Muscle of arm (tissue), 12 donors: ENCODE results near the gene CSAD. TPM values are rescaled to one million over a fixed set of nuclear protein-coding genes. Genes with fewer than 3 reads are reported as not detected.
"Not testable (repeated sequence)": the region's sequence is repeated elsewhere in the genome, so short reads cannot be mapped to it uniquely, and the experiment has no call there.

Source experiments
- DNase-seq: peaks from one replicate; pipeline ENCODE4 v3.0.0-alpha.2; 2013
- polyA plus RNA-seq, 12 donors: library from polyadenylated mRNA; unstranded; fragments of 120-200 nt; gene quantifications; one replicate each; pipeline ENCODE4 v1.2.1, GENCODE V29; 2013; ENCODE audit not compliant: insufficient read length in 12 of 12

The CSAD gene
- polyA plus RNA-seq, 12 donors: 12.8 to 88.6 (median 39.1) TPM; not detected in 1

DNA sequence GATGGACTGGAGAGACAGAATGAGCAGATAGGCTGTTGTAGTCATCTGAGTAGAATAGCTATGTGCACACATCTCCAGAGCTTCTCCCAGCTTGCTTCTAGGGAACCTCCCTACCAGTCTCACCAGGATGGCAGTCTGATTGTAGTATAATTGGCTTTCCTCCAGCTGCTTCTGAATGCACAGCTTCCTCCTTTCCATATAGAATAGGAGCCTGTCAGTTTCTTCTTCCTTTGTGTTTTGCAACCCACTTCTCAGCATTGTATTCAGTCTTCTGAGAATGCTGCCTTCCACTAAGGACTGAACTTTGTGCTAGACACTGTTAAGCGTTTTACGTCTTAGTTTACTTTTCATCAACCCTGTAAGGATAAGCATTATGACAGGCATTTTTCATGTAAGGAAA, 2.2 kb upstream of the CSAD start:
- DNase-seq: no peak

DNA sequence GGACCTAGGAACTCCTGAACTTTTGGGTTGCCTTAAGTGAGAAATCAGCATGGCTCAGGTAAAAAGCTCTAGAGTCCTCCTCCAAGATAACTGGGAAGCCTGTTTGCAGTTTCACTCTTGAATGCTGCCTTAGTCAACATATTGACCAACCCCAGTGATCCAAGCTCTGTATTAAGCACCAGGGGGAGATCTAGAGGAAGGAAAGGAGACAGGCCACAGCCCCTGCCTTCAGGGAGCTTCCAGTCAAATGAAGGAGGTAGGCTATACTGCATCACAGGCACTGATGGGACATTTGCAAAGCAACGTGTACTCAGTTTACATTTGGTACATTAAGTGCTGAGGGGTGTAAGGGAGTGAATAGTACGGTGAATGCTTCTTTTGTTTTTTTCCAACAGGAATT, 1.2 kb upstream of the CSAD start:
- DNase-seq: no peak

DNA sequence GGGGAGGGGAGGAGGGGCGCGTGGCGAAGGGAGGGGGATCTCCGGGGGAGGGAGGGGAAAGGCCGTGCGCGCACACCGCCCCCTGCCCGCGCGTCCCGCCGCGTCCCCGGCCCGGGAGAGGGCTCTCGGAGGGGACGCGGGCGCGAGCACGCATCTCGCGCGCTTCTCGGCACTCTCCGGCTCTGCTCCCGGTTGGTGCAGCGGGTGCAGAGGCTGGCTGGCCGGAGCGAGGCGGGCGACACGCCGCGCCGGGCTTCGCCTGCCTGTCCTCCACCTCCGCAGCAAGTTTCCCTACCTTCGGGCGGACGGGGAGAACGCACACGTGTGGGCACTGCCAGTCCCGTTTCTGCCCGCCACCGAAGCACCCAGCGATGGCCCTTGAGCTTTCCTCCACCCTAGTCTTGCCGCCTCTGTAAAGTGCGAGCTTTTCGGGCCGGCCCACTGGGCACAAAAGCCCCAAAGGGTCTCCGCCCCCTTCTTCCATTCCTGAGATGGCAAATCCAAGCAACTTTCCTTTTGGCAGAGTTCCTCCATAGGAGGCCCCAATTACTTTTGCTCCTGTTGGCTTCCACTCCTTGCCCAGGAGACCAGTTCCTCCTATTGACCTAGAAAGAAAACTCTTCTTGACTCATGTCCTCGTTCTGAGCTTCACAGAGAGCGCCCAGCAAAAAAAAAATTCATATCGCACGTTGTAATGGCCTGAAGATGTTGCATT, 363 bp upstream of the CSAD start:
- peak; percentile 82 for DNase-seq

DNA sequence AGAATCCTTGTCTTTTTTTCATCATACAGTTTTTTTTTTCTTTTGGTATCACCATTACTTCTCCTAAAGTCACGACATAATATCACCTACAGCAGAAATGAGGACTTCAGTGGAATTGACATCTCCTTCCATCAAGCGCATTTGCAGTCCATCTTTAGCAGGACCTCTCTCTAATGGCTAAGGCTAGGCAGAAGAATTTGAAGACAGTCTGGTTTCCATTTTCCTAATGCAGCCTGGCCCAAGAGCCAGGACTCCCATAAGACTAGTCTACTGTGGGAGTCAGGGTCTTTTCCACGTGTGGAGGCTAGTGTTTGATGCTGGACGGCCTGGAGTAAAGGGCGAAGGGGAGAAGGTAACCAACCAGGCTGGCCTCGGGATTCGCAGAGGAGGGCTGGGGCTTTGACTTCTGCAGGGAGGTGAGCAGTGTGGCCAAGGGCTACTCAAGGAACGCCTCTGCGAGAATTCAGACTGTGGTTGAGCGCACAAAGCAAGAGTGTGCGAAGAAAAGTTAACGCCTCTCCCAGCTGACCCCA, 972 bp downstream of the CSAD start:
- no peak for DNase-seq

DNA sequence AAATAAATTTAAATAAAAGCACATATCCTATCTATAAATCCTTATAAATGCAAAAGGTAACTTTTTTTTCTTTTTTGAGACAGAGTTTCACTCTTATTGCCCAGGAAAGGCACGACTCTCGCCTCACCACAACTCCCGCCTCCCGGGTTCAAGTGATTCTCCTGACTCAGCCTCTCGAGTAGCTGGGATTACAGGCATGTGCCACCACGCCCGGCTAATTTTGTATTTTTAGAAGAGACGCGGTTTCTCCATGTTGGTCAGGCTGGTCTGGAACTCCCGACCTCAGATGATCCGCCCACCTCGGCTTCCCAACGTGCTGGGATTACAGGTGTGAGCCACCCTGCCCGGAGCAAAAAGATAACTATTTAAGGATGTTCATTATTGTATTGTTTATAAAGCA, 1.9 kb downstream of the CSAD start:
- DNase-seq: not testable (repeated sequence)

DNA sequence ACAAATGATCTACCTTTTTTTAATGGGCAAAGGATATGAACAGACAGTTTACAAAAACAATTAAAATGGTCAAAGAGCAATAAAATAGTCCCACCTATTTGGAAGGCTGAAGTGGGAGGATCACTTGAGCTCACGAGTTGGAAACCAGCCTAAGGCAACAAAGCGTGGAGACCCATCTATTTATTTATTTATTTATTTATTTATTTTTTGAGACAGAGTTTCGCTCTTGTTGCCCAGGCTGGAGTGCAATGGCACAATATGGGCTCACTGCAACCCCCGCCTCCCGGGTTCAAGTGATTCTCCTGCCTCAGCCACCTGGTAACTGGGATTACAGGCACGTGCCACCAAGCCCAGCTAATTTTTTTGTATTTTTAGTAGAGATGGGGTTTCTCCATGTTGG, 3.3 kb downstream of the CSAD start:
- not testable (repeated sequence) for DNase-seq

DNA sequence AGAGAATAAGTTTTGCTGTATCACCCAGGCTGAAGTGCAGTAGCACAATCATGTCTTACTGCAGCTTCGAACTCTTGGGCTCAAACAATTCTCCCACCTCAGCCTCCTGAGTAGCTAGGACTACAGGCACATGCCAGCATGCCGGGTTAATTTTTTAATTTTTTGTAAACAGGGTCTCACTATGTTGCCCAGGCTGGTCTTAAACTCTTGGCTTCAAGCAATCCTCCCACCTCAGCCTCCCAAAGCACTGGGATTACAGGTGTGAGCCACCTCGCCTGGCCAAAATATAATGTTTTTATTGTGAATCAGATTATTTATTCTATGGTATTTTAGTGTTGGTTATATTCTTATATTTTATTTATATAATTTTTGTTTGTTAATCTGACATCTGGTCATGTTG, 4.0 kb downstream of the CSAD start:
- DNase-seq: no peak

DNA sequence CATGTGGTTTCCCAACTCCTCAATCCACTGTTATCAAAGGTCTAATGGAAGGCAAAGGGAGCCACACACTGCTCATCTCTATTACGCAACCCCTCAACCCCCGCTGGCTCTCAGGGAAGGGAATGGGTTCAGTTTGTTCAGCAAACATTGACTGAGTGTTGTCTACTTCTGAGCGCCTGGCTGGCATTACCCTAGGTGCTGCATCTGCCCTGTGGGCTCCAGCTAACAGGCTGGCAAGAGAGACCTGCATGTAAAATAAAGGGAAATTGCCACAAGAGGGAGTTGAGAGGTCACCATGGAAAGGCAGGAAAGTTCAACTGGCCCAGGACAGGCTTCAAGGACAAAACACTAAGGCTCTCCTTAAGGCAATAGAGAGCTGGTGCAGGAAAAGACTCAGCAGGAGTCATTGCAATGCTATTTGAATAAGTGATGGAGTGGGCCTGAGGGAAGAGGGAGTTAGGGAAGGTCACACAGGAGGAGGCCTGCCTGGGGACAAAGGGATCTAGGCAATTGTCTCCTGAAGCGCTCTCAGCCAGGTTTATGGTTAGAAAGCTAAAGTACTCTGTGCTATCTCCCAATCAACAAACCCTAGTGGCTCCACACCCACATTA, 5.7 kb downstream of the CSAD start:
- DNase-seq: no peak

DNA sequence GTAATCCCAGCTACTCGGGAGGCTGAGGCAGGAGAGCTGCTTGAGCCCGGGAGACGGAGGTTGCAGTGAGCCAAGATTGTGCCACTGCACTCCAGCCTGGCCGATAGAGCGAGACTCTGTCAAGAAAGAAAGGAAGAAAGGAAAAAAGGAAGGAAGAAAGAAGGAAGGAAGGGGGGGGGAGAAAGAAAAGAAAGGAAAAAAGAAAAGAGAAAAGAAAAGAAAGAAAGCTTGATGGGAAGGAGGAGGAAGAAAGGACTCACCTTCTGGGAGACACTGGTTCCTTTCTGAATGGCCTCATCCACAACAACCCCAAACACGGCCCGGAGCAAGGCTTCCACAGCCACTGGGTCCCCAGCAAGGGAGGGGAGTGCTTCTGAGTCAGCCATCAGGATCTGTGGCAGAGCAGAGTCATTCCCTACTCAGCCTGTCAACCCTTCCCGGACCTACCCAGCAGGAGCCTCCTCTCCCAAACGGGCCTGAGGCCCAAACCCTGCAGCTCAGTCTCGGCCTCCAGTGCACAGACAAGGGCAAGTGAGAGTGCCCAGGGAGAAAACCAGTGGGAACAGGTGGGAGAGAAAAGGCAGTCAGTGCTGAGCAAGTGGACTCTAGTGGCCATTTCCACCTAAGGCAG, 7.5 kb downstream of the CSAD start:
- DNase-seq: no peak

DNA sequence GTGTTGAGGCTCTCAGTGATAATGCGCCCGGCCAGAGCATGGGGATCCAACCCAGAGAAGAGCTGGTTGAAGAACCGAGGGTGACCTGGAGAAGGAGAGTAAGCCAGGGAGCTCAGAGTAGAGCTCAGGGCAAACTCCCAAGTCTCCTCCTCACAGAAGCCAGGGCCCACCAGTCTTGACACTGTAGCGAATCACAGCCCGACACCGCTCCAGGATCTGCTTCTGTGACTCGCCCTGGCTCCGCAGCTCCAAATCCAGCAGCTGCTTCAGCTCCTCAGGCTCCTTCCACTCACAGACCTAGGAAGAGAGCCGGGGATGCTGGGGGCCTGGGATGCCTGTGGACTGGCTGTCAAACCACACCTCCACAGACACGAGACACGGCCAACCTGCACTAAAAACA, 8.4 kb downstream of the CSAD start:
- DNase-seq: no peak

DNA sequence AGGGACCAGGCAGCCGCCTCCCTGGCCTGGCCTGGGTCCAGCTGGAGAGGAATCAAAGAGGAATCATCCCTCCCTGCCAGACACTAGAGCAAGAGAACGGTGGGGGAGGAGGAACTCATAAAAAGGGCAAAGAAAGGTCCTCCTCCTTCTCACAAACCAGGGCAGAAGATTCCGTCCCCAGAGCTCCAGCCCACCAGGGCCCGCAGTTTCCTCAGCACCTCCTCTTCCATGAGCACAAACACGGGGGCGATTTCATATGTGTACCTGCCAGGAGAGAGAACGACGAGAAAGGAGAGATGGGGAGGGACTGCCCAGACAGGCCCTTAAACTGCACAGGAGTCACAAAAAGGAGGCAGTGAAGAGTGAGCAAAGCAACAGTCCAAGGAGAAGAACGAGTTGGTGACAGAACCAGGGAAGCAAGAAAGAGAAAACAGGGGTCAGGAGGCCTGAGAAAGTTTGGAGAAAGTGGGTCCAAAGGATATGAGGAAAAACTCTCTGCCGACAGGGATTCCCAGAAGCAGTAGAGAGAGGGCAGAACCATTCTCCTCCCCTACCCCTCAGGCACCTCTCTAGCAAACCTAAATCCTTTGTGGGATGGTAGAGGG, 8.9 kb downstream of the CSAD start:
- DNase-seq: no peak

DNA sequence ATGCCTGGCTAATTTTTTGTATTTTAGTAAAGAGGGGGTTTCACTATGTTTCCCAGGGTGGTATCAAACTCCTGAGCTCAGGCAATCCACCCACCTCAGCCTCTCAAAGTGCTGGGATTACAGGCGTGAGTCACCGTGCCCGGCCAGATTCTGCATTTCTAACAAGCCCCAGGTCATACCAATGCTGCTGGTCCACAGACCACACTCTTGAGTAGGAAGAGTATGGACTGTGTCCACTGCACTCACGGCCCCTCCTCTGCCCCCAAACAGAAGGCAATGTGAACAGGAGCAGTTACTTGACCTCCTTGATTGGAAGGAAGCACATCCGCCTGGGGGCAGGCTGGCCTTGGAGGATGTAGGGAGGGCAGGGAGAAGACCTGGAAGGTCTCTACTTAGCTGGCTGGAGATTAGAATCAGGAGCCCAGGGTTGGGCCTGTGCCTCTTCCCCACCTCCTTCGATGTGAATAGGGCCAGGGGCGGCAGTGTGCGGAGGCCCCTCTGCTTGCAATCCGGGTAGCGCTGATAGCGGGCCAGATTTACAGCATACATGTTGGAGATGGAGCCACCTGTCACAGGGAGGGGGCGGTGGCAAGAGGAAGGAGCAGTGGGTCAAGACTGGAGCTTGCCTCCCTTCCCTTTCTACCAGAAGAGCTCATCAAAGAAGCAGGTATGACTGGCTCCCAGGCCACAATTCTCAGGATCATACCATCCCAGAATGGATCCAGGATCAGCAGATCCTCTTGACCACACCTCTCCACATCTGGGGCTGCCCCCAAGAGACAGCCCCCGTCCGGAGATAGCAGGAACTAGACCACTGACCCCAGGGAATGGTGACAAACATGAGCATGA, 9.6 kb downstream of the CSAD start:
- no peak for DNase-seq

DNA sequence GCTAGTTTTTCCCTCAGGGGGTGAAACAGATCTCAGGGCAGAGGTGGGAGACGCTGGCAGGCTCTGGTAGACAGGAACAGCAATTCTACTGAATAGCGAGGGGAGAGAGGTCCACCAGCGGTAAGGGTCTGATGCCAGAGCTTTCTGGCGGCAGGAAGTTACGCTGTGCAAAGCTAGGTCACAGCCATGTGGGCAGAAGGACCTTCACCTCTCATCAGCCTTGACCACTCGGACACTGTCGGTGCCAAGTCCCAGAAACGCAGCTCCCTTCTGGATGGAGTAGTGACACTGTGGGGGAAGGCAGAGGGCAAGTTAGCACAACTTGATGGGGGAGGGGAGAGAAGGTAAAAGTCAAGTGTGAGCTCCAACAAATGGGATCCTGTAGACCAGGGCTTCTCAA, 10.5 kb downstream of the CSAD start:
- no peak for DNase-seq

DNA sequence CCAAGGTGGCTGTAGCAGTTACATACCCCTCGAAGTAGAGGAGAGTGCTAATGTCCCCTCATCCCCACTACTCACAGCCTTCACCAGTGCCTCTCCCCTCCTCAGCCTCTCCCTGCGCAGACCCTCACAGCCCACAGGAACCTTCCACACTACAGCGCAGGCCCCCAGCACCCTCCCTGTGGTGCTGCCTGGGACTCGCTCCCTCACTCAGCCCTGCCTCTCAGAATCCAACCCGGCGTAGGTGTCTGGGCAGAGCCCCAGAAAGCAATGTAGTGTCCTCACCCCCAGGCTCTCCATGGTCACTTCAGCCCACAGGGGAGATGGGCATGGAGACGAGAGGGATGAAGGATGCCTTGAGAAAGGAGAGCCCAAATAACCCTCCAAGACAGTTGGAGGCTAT, 11.1 kb downstream of the CSAD start:
- DNase-seq: no peak

DNA sequence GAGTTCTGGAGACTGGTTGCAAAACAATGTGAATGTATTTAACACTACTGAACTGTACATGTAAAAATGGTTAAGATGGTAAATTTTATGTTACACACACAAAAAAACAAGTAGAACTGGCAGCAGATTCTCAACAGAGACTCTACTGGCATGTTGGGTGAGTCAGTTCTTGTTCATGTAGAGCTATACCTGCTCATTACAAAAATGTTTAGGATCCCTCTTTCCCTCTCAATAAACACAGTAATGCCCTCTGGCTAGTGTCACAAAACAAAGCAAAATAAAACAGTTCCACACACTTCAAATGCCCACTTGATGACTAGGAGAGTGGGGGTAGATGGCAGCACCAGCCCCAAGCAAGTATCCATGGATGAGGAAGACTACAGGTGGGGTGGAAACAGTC, 13.9 kb downstream of the CSAD start:
- no peak for DNase-seq

DNA sequence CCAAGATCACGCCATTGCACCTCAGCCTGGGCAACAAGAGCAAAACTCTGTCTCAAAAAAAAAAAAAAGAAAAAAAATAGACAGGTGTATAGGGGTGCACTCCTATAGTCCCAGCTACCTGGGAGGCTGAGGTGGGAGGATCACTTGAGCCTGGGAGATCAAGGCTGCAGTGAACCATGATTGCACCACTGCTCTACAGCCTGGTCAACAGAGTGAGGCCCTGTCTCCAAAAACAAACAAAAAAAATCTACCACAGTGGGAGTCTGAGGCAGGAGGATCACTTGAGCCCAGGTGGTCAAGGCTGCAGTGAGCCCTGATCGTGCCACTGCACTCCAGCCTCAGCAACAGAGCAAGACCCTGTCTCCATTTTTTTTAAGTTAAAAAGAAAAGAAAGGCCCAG, 17.7 kb downstream of the CSAD start:
- not testable (repeated sequence) for DNase-seq

DNA sequence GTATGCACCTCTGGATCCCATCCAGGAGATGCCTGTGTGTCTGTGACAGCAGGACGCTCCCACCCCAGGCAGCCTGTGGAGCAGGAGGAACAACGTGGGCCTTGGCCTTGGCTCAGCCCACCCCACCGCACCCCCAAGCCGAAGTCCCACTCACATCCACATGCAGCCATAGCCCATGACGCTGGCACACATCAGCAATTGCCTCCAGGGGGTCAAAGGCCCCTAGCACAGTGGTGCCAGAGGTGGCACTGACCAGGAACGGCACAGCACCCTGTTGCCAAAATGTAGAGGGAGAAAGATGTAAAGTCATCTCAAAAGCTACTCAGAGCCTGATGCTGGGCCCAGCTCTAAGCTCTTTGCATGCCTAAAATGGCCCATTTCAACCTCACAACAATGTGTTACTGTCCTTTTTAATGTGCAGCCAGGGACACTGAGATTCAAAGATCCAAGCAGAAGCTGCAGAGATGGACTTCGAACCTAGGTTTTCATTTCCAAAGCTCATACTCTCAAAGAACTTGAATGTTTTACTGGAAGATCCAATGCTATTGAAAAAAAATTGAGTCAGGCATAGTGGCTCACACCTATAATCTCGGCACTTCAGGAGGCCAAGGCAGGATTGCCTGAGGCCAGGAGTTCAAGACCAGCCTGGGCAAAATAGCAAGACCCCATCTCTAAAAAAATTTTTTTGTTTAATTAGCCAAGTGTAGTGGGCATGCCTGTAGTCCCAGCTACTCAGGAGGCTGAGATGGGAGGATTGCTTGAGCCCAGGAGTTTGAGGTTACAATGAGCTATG, 19.4 kb downstream of the CSAD start:
- DNase-seq: no peak

DNA sequence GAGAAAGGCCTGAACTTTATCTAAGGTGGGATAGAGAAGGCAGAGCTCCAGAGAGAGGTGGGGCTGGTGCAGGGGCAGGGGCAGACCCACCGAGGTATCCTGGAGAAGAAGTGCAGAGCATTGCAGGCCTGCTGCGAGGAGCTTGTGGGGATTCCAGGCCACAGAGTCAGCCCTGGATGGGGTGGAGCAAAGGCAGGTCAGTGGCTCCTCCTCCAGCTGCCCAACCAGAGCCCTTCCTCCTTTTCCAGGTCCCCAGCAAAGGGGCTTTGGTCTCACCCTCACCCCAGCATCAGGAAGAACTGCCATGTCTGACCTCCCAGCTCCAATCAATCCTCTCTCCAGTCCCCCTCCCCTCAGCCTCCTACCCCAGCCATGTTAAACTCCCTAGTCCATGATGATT, 20.1 kb downstream of the CSAD start:
- DNase-seq: no peak

DNA sequence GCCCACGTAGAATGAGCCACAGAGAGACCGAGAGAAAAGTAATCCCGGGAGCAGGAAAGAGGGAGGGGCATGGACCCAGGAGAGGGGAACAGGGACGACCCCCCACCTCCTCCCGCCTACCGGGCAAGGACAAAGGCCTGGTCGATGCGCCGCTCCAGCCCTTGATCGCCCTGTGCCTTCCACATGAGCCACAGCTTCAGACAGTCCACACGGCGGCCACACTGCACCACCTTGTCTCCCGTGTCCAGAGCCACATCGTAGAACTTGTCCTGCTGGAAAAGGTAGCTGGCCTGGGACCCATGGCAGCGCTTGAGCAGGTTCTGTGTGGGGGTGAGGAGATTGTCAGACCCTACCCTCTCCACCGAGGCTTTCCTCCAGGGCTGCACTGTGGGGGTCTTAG, 20.7 kb downstream of the CSAD start:
- no peak for DNase-seq

DNA sequence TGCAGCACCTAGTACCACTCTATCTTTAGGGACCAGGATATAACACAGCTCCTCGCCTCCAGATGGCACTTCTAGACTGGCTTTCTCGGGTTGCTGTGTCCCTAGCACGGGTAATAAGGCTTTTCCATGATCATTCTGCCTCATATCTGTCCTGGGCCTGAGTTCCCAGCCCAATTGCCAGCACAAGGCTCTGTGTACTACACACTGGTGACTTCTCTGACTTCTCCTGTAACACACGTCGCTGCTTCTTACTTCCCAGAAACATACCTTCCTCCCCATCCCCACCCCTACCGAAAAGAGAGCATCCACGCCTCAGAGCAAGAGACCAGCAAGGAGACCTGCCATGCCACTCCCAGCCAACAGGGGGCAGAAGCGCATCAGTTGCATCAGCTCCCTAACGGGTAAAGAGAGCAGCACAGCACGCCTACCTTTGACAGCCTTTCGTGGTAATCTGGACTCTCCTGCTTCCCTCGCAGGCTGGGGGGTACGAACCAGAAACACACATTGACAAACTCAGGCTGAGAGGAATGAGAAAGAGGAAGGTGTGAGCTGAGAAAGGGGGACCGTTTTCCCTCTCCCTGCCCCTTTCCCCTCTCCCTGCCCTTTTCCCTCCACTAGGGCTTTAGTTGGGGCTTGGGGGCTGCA, 21.4 kb downstream of the CSAD start:
- peak; percentile 73 for DNase-seq
